ENCODE data around the gene TMEM109. TPM values are rescaled to one million over a fixed set of nuclear protein-coding genes. Genes with fewer than 3 reads are reported as not detected.

TMEM109 gene
- polyA plus RNA-seq, 1 donor from 2014 or later, result 1.8 TPM

GRCh38 chr11:60947700-60948099 is 33.7 kb downstream of the TMEM109 start:
- no peak overlapping the region for H3K27ac ChIP-seq (ENCODE audit: low read length)
- no peaks in the 10 kb centered on the region for H3K9me2 ChIP-seq (ENCODE audit: insufficient read depth, low read length)
- no peaks in the 10 kb centered on the region for H3K9me3 ChIP-seq (ENCODE audit: low read length)
- no peaks in the 10 kb centered on the region for H3F3A ChIP-seq (ENCODE audit: insufficient read depth, low read length, poor library complexity, severe bottlenecking)
- H3K79me2 ChIP-seq (replicated peaks; ENCODE audit: insufficient read depth, low read length), result no peaks in the 10 kb centered on the region
- H3K36me3 ChIP-seq (ENCODE audit: insufficient read depth, low read length), result no peaks in the 10 kb centered on the region
- peaks cover 17% of the 10 kb centered on the region for H3K27me3 ChIP-seq (ENCODE audit: insufficient read depth, low read depth, low read length)
- H3K4me3 ChIP-seq (ENCODE audit: low read length), result no peak overlapping the region
- no peak overlapping the region for H3K9ac ChIP-seq (ENCODE audit: low read length)
- no peak overlapping the region for H2AFZ ChIP-seq (ENCODE audit: low read depth, low read length)
- no peaks in the 10 kb centered on the region for H4K20me1 ChIP-seq (ENCODE audit: insufficient read depth)
- TF ChIP-seq SMC3 (conservative IDR thresholded peaks at IDR 0.05; ENCODE audit: poor library complexity) (no peak), TAF1 (IDR thresholded peaks at IDR 0.05; ENCODE audit: low read depth) (no peak)
- TF ChIP-seq, protein P1, sequence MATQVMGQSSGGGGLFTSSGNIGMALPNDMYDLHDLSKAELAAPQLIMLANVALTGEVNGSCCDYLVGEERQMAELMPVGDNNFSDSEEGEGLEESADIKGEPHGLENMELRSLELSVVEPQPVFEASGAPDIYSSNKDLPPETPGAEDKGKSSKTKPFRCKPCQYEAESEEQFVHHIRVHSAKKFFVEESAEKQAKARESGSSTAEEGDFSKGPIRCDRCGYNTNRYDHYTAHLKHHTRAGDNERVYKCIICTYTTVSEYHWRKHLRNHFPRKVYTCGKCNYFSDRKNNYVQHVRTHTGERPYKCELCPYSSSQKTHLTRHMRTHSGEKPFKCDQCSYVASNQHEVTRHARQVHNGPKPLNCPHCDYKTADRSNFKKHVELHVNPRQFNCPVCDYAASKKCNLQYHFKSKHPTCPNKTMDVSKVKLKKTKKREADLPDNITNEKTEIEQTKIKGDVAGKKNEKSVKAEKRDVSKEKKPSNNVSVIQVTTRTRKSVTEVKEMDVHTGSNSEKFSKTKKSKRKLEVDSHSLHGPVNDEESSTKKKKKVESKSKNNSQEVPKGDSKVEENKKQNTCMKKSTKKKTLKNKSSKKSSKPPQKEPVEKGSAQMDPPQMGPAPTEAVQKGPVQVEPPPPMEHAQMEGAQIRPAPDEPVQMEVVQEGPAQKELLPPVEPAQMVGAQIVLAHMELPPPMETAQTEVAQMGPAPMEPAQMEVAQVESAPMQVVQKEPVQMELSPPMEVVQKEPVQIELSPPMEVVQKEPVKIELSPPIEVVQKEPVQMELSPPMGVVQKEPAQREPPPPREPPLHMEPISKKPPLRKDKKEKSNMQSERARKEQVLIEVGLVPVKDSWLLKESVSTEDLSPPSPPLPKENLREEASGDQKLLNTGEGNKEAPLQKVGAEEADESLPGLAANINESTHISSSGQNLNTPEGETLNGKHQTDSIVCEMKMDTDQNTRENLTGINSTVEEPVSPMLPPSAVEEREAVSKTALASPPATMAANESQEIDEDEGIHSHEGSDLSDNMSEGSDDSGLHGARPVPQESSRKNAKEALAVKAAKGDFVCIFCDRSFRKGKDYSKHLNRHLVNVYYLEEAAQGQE (IDR thresholded peaks at IDR 0.05; ENCODE audit: borderline replicate concordance), result no peak
- no peak overlapping the region for H3K4me2 ChIP-seq (ENCODE audit: low read length)

DNA sequence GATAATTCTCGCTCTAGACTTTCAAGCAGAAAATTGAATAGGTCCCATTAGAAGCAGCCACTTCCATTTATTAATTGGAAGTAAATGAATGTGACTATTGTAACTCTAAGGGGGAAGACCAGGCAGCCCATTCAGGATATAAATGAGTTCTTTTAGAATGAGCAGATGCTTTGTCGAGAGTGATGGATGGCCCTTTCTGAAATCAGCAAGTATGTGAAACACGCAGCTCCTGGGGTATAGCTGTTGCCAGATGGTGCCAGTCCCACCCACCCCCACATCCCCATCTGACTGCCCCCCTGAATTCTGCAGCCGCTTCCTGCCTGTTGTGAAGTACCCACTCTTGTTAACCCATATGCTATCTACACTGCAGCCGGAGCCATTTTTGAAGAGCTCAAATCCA is 34.3 kb downstream of the TMEM109 start:
- H3K79me2 ChIP-seq (replicated peaks; ENCODE audit: insufficient read depth, low read length), result no peaks in the 10 kb centered on the region
- no peak for TF ChIP-seq TAF1 (IDR thresholded peaks at IDR 0.05; ENCODE audit: low read depth)
- no peak for TF ChIP-seq EP300 (conservative IDR thresholded peaks at IDR 0.05; ENCODE audit: poor library complexity, severe bottlenecking)
- no peak for TF ChIP-seq RAD21 (conservative IDR thresholded peaks at IDR 0.05)
- TF ChIP-seq CTCF (IDR thresholded peaks at IDR 0.05; ENCODE audit: poor library complexity, severe bottlenecking), result no peak
- TF ChIP-seq, protein P1 (IDR thresholded peaks at IDR 0.05; ENCODE audit: borderline replicate concordance), result no peak
- TF ChIP-seq SMC3 (conservative IDR thresholded peaks at IDR 0.05; ENCODE audit: poor library complexity), result no peak
- no peak for TF ChIP-seq POLR2AphosphoS5 (IDR thresholded peaks at IDR 0.05)
- no peak for TF ChIP-seq EZH2 (IDR thresholded peaks at IDR 0.05; ENCODE audit: borderline replicate concordance, insufficient read depth, low read length, poor library complexity, severe bottlenecking)
- no peak for TF ChIP-seq MXI1 (conservative IDR thresholded peaks at IDR 0.05; ENCODE audit: poor library complexity, severe bottlenecking)
- H3K4me2 ChIP-seq (ENCODE audit: low read length), result no peak overlapping the region
- no peaks in the 10 kb centered on the region for H3F3A ChIP-seq (ENCODE audit: insufficient read depth, low read length, poor library complexity, severe bottlenecking)
- H3K27ac ChIP-seq (ENCODE audit: low read length), result no peak overlapping the region
- H3K4me3 ChIP-seq (ENCODE audit: low read length), result no peak overlapping the region
- peaks cover 17% of the 10 kb centered on the region for H3K27me3 ChIP-seq (ENCODE audit: insufficient read depth, low read depth, low read length)
- H3K9me3 ChIP-seq (ENCODE audit: low read length), result no peaks in the 10 kb centered on the region
- H3K9me2 ChIP-seq (ENCODE audit: insufficient read depth, low read length), result no peaks in the 10 kb centered on the region
- no peak overlapping the region for H2AFZ ChIP-seq (ENCODE audit: low read depth, low read length)
- no peaks in the 10 kb centered on the region for H4K20me1 ChIP-seq (ENCODE audit: insufficient read depth)
- no peak overlapping the region for H3K9ac ChIP-seq (ENCODE audit: low read length)
- no peaks in the 10 kb centered on the region for H3K36me3 ChIP-seq (ENCODE audit: insufficient read depth, low read length)

Measured in neural cell (in vitro differentiated cells).